Muscle of leg (tissue), 11 donors: ENCODE data around the gene OSGIN1. TPM values are rescaled to one million over a fixed set of nuclear protein-coding genes. Genes with fewer than 3 reads are reported as not detected.

ENCODE experiments used
- DNase-seq: peaks from one replicate; pipeline ENCODE4 v3.0.0; 2013
- H3K27ac ChIP-seq: one replicate; pipeline ENCODE4 v1.5.1; 2013; ENCODE audit warnings: mild to moderate bottlenecking, low read length, control low read depth
- H3K27me3 ChIP-seq: one replicate; pipeline ENCODE4 v1.6.1; 2013; ENCODE audit warnings: low read length; ENCODE audit not compliant: control insufficient read depth, insufficient read depth
- H3K36me3 ChIP-seq: one replicate; pipeline ENCODE4 v1.6.1; 2013; ENCODE audit warnings: low read length; ENCODE audit not compliant: control insufficient read depth, insufficient read depth
- H3K4me1 ChIP-seq: one replicate; pipeline ENCODE4 v1.6.1; 2013; ENCODE audit warnings: low read length; ENCODE audit not compliant: control insufficient read depth, insufficient read depth
- H3K4me3 ChIP-seq: one replicate; pipeline ENCODE4 v1.5.1; 2013; ENCODE audit warnings: low read length, control low read depth
- H3K9me3 ChIP-seq: replicated peaks from 2 replicates; pipeline ENCODE4 v1.6.1; 2013; ENCODE audit warnings: low read depth, low read length; ENCODE audit not compliant: control insufficient read depth
- WGBS: methylation state at CpG from one replicate; pipeline ENCODE4 v1.1.5; 2013; ENCODE audit warnings: missing lambda C conversion rate; ENCODE audit not compliant: insufficient coverage; 5-methylcytosine and 5-hydroxymethylcytosine counted together
- polyA plus RNA-seq, 8 donors: library from polyadenylated mRNA; unstranded; fragments of 120-200 nt; gene quantifications; one replicate each; pipeline versions ENCODE4 v1.2.1 to v1.2.3, GENCODE V29; 2013; ENCODE audit warnings: inconsistent platforms in 1 of 8, low replicate concordance in 1 of 8; ENCODE audit not compliant: insufficient read length in 8 of 8, insufficient read depth in 1 of 8
- total RNA-seq: library from RNA; stranded (reverse); fragments of 120-200 nt; gene quantifications from one replicate; pipeline ENCODE4 v1.2.4, GENCODE V29; 2013

OSGIN1 gene
- total and polyA plus RNA-seq, 9 donors: 0.18 to 0.88 (median 0.45) TPM

DNA sequence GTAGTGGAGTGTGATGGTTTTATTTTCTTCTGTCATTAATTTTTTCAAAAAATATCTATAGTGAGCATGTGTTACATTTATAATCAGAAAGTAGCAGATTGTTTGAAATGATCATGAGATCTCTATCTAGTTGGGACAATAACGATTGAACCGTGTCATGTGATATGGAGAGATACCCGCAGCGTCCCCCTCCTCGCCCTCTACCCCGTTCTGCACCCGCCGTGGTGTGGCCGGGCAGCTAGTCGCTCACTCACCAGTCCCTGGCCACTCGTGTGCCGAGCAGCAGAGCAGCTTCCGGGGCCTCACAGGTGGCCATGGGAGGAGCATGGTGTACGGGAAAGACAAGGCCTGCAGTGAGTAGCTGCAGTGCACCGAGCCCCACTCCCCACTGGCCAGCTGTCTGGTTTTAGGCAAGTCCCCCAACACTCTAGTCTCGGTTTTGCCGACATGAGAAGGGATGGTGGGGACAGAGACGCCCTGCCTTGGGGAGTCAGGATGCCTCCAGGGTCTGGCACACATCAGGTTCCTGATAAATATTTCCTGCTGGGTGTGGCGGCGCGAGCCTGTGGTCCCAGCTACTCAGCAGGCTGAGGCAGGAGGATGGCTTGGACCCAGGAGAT is 38.8 kb upstream of the OSGIN1 start:
- Histone ChIP-seq H3K27me3 (no peaks in the 10 kb centered on the region), H3K9me3 (no peaks in the 10 kb centered on the region), H3K27ac (no peak overlapping the region), H3K4me3 (no peak overlapping the region), H3K36me3 (peaks cover 61% of the 10 kb centered on the region), H3K4me1 (peaks cover 22% of the 10 kb centered on the region)
- 89% methylated on average over 10 of the region's 21 CpGs for WGBS
- no peak for DNase-seq

DNA sequence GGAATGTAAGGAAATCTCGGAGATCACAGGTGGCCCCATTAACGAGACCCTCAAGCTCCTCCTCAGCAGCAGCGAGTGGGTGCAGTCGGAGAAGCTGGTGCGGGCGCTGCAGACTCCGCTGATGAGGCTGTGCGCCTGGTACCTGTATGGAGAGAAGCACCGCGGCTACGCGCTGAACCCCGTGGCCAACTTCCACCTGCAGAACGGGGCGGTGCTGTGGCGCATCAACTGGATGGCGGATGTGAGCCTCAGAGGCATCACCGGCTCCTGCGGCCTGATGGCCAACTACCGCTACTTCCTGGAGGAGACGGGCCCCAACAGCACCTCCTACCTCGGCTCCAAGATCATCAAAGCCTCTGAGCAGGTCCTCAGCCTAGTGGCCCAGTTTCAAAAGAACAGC is 38.0 kb upstream of the OSGIN1 start:
- WGBS: 96% methylated on average over 22 of the region's 22 CpGs

DNA sequence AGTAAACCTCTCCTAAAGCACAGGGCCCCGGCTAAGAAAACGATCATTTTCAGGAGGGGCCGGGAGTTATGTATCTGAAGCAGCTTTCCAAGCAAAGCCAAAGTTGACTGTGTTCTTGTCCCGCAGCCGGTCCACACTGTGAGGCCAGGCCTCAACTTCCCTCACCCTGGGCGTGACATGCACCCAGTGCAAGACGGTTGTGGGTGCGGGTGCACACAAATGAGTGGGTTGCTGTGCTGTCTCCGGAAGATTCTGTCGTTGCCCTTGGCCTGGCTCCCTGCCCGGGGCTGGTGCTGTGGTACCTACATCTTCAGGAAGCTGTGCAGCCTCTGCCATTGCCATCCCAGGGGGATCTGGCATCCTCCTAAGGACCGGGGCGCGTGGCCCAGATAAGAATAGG is 37.5 kb upstream of the OSGIN1 start:
- no peaks in the 10 kb centered on the region for H3K27me3 ChIP-seq
- no peaks in the 10 kb centered on the region for H3K9me3 ChIP-seq
- no peak for DNase-seq
- no peak overlapping the region for H3K4me3 ChIP-seq
- 99% methylated on average over 10 of the region's 14 CpGs for whole genome bisulfite sequencing
- H3K27ac ChIP-seq: no peak overlapping the region
- peaks cover 22% of the 10 kb centered on the region for H3K4me1 ChIP-seq
- H3K36me3 ChIP-seq: peaks cover 70% of the 10 kb centered on the region

More for the DNA sequence above, 38.0 kb upstream of the OSGIN1 start:
- Histone ChIP-seq H3K27me3 (no peaks in the 10 kb centered on the region), H3K36me3 (peaks cover 66% of the 10 kb centered on the region), H3K9me3 (no peaks in the 10 kb centered on the region), H3K27ac (no peak overlapping the region), H3K4me3 (no peak overlapping the region), H3K4me1 (peaks cover 22% of the 10 kb centered on the region)
- DNase-seq: no peak

DNA sequence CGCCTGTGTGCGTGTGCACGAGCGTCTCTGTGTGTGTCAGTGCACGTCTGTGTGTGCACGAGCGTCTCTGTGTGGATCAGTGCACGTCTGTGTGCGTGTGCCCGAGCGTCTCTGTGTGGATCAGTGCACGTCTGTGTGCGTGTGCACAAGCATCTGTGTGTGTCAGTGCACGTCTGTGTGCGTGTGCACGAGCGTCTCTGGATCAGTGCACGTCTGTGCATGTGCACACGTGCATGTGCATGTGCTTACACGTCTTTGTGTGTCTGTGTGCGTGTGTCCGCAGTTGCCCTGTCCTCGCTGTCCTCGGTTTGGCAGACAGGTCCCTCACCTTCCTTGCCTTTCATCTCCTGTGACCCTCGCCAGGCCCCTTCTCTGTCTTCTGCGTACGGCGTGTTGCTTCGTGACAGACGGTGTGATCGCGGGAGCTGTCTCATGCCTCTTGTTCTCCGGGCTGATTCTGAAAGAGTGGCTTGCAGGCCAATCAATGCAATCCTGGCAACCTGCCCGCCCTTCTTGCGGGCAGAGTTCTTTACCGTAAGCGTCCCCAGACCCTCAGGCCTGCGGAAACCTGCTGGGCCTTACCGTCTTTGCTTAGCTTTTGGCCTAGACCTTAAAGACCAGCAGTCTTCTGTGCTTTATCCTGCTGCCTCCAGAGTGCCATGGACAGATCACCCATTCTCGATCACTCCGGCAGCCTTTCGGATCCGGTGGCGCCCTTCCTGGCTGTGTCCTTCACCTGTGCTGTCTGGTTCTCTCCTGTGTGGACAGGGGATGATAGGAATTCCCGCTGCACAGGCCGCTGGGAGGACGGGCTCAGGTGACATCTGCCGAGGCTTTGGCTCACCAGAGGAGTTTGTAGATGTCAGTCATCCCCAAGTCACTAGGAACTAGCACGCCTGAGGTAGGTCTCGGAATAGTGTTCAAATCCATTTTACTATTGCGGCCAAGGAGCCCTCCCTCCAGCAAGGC is 35.6 kb upstream of the OSGIN1 start:
- Histone ChIP-seq H3K9me3 (no peaks in the 10 kb centered on the region), H3K27ac (no peak overlapping the region), H3K4me1 (peaks cover 14% of the 10 kb centered on the region), H3K27me3 (no peaks in the 10 kb centered on the region), H3K4me3 (no peak overlapping the region), H3K36me3 (peaks cover 62% of the 10 kb centered on the region)
- 95% methylated on average over 45 of the region's 51 CpGs for WGBS
- no peak for DNase-seq

DNA sequence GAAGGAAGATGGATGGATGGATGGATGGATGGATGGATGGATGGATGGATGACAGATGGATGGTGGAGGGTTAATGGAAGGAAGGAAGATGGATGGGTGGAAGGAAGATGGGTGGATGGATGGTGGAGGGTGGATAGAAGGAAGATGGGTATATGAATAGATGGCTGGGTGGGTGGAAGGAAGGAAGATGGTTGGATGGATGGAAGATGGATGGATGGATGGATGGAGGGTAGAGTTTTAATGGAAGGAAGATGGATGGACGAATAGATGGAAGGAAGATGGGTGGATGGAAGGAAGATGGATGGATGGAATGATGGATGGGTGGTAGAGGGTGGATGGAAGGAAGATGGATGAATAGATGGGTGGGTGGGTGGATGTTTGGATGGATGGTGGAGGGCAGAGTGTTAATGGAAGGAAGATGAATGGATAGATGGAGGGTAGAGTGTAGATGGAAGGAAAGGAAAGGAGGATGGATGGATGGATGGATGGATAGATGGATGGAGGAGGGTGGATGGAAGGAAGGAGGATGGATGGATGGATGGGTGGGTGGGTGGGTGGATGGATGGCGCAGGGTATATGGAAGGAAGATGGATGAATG is 32.0 kb upstream of the OSGIN1 start:
- no peaks in the 10 kb centered on the region for H3K27me3 ChIP-seq
- no peak overlapping the region for H3K27ac ChIP-seq
- WGBS: 85% methylated on average over 1 of the region's 2 CpGs
- DNase-seq: no peak
- H3K4me3 ChIP-seq: no peak overlapping the region
- no peaks in the 10 kb centered on the region for H3K4me1 ChIP-seq
- no peaks in the 10 kb centered on the region for H3K9me3 ChIP-seq
- peaks cover 38% of the 10 kb centered on the region for H3K36me3 ChIP-seq

DNA sequence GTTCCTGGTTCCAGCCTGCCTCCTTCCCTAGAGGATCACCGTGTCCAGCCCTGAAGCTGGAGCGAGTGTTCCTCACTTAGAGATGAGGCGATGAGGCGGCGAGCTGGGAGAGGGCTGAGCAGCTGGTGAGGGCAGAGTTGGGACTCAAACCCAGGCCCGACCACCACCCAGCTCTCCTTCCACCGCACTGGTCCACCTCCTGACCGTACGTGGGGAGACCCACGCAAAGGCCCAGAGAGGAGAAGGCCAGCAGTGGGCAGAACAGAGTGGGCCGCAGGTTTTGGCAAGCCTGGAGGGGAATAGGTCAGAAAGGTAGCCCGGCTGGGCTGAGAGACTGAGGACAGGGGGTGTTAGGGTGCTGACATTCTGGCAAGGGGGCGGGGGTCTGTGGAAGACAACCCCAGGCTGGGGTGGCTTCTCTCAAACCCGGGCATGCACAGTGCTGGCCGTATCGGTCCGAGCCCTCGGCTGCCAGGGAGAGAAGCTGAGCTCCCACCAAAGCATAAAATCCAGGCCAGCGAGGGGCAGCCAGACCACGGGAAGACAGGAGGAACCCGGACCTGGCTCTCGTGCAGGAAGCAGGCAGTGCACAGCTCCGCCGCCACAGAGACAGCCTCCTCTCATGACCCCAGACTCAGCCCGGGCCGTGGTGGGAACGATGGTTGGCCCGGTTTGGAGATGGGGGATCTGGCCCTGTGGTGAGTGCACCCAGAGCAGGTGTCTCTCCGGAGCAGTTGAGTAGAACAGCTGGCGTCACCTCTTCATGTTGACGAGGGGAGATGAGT is 29.3 kb upstream of the OSGIN1 start:
- no peaks in the 10 kb centered on the region for H3K9me3 ChIP-seq
- H3K4me1 ChIP-seq: peaks cover 9% of the 10 kb centered on the region
- no peak for DNase-seq
- no peak overlapping the region for H3K27ac ChIP-seq
- WGBS: 84% methylated on average over 28 of the region's 31 CpGs
- peaks cover 3% of the 10 kb centered on the region for H3K27me3 ChIP-seq
- H3K36me3 ChIP-seq: peaks cover 24% of the 10 kb centered on the region
- H3K4me3 ChIP-seq: no peak overlapping the region

DNA sequence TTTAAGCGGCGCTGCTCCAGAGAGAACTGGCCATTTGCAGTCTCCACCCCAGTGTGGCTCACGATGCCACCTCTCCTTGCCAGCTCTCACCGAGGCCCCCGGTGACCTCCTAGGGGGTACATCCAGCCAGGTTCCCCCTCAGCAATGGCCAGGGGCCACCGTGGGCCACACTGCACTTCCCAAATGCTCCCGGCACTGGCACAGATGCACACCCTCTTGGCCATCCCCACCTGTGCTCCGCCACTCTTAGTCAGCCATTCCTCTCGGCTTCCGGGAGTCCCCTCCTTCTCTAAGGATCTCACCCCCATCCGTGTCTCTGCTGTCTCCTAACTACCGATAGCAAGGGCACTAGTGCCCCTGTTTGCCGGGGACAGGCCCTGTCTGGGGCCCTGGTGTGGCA is 28.4 kb upstream of the OSGIN1 start:
- Histone ChIP-seq H3K4me1 (peaks cover 9% of the 10 kb centered on the region), H3K27ac (no peak overlapping the region), H3K36me3 (peaks cover 16% of the 10 kb centered on the region), H3K4me3 (no peak overlapping the region), H3K27me3 (peaks cover 3% of the 10 kb centered on the region), H3K9me3 (no peaks in the 10 kb centered on the region)
- 79% methylated on average over 13 of the region's 13 CpGs for WGBS
- DNase-seq: no peak

DNA sequence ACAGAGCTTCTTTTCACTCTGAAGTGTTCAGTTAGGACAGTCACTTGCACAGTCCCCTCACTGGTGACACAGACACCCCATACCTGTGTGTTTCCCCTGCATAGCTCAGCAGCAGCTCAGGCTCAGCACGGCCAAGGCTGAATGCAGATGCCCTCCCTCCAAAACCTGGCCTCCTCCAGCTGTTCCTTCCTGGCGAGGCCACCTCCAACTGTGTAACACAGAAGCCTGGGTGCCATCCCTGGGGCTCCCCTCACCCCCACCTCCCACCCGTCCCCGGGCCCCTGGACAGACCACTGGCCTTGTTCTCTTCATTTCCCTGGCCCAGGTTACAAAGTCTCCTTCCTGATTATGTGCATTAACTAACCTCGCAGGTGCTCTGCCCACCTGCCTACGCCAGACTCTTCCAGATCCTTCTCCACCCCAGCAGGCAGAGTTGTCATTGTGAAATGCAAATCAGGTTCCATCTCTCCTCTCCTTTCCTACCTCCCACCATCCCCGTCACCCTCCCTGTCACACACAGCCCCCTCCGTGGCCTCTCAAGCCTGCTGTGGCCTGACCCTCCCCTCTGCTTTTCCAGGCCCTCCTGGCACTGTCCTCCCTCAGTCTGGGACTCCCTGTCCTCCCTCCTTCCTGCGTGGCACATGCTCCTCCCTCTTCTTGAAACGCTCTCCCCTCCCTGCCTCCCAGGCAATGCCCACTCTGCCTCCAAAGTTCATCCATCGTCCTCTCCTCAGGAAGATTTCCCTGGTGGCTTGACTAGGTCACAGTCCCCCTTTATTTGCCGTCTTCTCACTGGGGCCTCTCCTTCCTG is 27.7 kb upstream of the OSGIN1 start:
- WGBS: 72% methylated on average over 12 of the region's 12 CpGs
- peaks cover 3% of the 10 kb centered on the region for H3K27me3 ChIP-seq
- no peak overlapping the region for H3K27ac ChIP-seq
- no peaks in the 10 kb centered on the region for H3K9me3 ChIP-seq
- H3K4me1 ChIP-seq: peaks cover 9% of the 10 kb centered on the region
- H3K4me3 ChIP-seq: no peak overlapping the region
- H3K36me3 ChIP-seq: peaks cover 10% of the 10 kb centered on the region
- DNase-seq: no peak

DNA sequence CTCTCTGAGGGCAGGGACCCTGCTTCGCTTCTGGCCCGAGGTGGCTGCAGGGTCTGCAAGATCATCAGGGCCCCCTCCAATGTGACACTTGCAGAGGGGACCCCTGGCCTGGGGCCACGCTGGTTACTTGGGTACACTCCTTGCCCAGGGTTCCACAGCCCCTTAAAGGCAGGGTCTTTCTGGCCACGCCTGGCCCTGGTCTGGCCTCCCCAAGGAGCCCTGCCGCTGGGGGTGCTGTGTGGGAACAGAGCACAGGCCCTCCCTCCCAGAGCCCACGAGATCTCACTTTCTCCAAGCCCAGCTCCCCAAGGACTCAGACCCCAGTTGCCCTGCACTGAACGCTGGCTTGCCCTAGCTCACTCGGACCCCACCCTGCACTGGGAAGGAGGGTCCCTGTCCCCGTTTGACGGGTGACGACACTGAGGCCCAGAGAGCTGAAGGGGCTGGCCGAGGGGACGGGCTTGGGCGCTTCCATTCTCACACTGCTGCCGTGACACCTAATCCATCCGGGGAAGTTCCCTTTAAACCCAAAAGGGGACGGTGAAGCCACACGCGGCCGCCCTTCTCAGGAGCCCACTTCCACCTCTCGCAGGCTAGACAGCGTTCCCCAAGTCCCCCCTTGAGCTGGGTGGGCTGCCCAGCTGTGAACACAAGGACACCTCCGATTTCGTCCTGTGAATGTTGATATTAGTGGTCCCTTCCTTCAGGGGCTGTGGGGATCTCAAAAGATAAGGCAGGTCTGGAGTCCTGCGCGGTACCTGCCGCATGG is 26.9 kb upstream of the OSGIN1 start:
- H3K36me3 ChIP-seq: peaks cover 7% of the 10 kb centered on the region
- H3K27me3 ChIP-seq: peaks cover 3% of the 10 kb centered on the region
- H3K9me3 ChIP-seq: no peaks in the 10 kb centered on the region
- H3K4me1 ChIP-seq: peaks cover 9% of the 10 kb centered on the region
- no peak overlapping the region for H3K4me3 ChIP-seq
- 52% methylated on average over 18 of the region's 27 CpGs for WGBS
- DNase-seq: no peak
- no peak overlapping the region for H3K27ac ChIP-seq
